Hepatocyte (in vitro differentiated cells): Measurements from ENCODE around the gene ZNF576.

Experiments
- CTCF ChIP-seq: fragments of 200-600 bp; sonication (generic); IDR thresholded peaks from 2 replicates; pipeline ENCODE4 v1.5.1; 2016; ENCODE audit warnings: antibody characterized with exemption, mild to moderate bottlenecking; ENCODE audit not compliant: poor library complexity
- EZH2 ChIP-seq: fragments of 200-600 bp; sonication (generic); IDR thresholded peaks from 2 replicates; pipeline ENCODE4 v1.6.1; 2016; ENCODE audit warnings: antibody characterized with exemption, mild to moderate bottlenecking, borderline replicate concordance

DNA sequence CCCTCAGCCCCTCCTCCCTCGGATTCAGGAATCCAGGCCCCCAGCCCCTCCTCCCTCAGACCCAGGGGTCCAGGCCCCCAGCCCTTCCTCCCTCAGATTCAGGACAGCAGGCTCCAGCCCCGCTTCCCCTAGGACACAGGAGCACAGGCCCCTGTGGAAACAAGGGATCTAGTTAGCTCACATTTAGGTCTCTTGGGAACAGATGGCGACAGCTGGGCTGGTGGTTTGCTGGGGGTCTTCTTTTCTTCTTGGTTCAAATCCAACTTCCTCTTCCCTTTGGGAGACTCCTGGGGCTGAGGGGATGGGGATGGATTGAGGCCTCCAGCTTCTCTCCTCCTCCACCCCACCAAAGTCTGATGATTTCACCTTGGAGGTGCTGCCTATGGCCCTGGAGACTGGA lies 43.8 kb upstream of the ZNF576 start:
- TF ChIP-seq EZH2 (no peak), CTCF (no peak)
